Measurements from ENCODE around the gene ZC3H7B.

GRCh38 chr22:41324821-41325528 lies 23.6 kb downstream of the ZC3H7B start:
- TF ChIP-seq CTCF (conservative IDR thresholded peaks at IDR 0.05) = no peak
- no peak for TF ChIP-seq EZH2 (IDR thresholded peaks at IDR 0.05; ENCODE audit: low read depth)

Measured in PC-9 (cell line).